HL-60 (cell line): ENCODE results near the gene DHRSX.

ENCODE experiments used
- DNase-seq, 2 experiments: peaks; one replicate each; pipeline ENCODE4 v3.0.0-alpha.2; 2010 to 2020; ENCODE audit warnings: low read depth in 1 of 2, low spot score in 1 of 2
- H3K27ac ChIP-seq: fragments of 250-450 bp; sonication (Bioruptor Pico); replicated peaks from 2 replicates; pipeline ENCODE4 v1.5.1; 2020; ENCODE audit warnings: mild to moderate bottlenecking, moderate library complexity
- H3K27me3 ChIP-seq: fragments of 250-450 bp; sonication (Bioruptor Pico); 2 replicates; pipeline ENCODE4 v1.5.1; 2021; ENCODE audit warnings: mild to moderate bottlenecking, moderate library complexity; ENCODE audit not compliant: insufficient read depth, poor library complexity, severe bottlenecking
- H3K4me3 ChIP-seq: replicated peaks from 2 replicates; pipeline ENCODE4 v1.5.1; 2011; ENCODE audit warnings: mild to moderate bottlenecking, control low read depth, low read length; ENCODE audit not compliant: insufficient read depth
- GABPA ChIP-seq: IDR thresholded peaks from 2 replicates; pipeline ENCODE4 v1.6.1; 2012; ENCODE audit warnings: low read depth
- POLR2AphosphoS5 ChIP-seq: IDR thresholded peaks from 2 replicates; pipeline ENCODE4 v1.6.1; 2012; ENCODE audit warnings: low read depth
- SPI1 ChIP-seq: IDR thresholded peaks from 2 replicates; pipeline ENCODE4 v1.6.1; 2012; ENCODE audit warnings: low read depth, mild to moderate bottlenecking, borderline replicate concordance
- TF ChIP-seq, protein P1 (sequence below): IDR thresholded peaks from 2 replicates; pipeline ENCODE4 v1.6.1; 2012; ENCODE audit warnings: low read depth; ENCODE audit not compliant: insufficient replicate concordance
- TF ChIP-seq, protein P2 (sequence below): IDR thresholded peaks from one replicate; pipeline ENCODE4 v1.5.1; 2011; ENCODE audit warnings: low read length, control low read depth, inconsistent platforms; ENCODE audit not compliant: insufficient read depth

DHRSX gene

DNA sequence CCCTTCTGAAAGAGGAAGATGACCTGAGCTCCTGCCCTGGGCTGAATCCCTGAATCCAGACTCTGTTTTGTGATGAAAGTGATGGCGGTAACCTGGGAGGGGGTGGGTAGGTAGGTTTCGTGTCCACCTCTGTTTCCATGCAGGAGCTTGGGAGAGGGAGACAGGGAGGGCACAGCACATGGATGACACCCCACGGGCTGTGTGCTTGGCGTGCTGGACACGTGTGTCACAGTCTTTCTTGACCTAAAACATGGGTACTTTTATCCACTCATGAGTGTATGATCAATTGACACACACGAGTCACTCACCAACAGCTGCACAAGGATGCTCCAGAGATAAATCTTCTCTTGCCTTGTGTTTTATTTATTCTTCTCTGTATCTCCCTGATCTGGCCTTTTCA, 111.5 kb downstream of the DHRSX start:
- TF ChIP-seq, protein P1, sequence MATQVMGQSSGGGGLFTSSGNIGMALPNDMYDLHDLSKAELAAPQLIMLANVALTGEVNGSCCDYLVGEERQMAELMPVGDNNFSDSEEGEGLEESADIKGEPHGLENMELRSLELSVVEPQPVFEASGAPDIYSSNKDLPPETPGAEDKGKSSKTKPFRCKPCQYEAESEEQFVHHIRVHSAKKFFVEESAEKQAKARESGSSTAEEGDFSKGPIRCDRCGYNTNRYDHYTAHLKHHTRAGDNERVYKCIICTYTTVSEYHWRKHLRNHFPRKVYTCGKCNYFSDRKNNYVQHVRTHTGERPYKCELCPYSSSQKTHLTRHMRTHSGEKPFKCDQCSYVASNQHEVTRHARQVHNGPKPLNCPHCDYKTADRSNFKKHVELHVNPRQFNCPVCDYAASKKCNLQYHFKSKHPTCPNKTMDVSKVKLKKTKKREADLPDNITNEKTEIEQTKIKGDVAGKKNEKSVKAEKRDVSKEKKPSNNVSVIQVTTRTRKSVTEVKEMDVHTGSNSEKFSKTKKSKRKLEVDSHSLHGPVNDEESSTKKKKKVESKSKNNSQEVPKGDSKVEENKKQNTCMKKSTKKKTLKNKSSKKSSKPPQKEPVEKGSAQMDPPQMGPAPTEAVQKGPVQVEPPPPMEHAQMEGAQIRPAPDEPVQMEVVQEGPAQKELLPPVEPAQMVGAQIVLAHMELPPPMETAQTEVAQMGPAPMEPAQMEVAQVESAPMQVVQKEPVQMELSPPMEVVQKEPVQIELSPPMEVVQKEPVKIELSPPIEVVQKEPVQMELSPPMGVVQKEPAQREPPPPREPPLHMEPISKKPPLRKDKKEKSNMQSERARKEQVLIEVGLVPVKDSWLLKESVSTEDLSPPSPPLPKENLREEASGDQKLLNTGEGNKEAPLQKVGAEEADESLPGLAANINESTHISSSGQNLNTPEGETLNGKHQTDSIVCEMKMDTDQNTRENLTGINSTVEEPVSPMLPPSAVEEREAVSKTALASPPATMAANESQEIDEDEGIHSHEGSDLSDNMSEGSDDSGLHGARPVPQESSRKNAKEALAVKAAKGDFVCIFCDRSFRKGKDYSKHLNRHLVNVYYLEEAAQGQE = no peak
- TF ChIP-seq, protein P2, sequence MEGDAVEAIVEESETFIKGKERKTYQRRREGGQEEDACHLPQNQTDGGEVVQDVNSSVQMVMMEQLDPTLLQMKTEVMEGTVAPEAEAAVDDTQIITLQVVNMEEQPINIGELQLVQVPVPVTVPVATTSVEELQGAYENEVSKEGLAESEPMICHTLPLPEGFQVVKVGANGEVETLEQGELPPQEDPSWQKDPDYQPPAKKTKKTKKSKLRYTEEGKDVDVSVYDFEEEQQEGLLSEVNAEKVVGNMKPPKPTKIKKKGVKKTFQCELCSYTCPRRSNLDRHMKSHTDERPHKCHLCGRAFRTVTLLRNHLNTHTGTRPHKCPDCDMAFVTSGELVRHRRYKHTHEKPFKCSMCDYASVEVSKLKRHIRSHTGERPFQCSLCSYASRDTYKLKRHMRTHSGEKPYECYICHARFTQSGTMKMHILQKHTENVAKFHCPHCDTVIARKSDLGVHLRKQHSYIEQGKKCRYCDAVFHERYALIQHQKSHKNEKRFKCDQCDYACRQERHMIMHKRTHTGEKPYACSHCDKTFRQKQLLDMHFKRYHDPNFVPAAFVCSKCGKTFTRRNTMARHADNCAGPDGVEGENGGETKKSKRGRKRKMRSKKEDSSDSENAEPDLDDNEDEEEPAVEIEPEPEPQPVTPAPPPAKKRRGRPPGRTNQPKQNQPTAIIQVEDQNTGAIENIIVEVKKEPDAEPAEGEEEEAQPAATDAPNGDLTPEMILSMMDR = no peak
- TF ChIP-seq SPI1 = no peak
- no peak for TF ChIP-seq POLR2AphosphoS5
- no peak for TF ChIP-seq GABPA
- Histone ChIP-seq H3K27me3 (no peaks in the 10 kb centered on the region), H3K4me3 (no peak overlapping the region), H3K27ac (no peak overlapping the region)
- no peak for DNase-seq

DNA sequence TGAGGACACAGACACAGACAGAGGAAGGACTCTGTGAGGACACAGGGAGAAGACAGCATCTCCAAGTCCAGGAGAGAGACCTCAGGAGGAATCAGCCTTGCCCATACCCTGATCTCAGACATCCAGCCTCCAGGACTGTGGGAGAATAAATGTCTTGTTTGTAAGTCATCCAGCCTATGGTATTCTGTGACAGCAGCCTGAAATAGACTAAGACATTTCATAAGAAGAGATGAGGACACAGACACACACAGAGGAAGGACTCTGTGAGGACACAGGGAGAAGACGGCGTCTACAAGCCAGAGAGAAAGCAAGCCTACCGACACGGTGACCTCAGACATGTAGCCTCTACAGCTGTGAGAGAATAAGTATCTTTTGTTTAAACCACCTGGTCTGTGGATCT, 112.1 kb downstream of the DHRSX start:
- TF ChIP-seq POLR2AphosphoS5 (no peak), GABPA (no peak), SPI1 (no peak)
- TF ChIP-seq, protein P2 = no peak
- TF ChIP-seq, protein P1 = no peak
- Histone ChIP-seq H3K4me3 (no peak overlapping the region), H3K27ac (no peak overlapping the region), H3K27me3 (no peaks in the 10 kb centered on the region)
- no peak for DNase-seq

DNA sequence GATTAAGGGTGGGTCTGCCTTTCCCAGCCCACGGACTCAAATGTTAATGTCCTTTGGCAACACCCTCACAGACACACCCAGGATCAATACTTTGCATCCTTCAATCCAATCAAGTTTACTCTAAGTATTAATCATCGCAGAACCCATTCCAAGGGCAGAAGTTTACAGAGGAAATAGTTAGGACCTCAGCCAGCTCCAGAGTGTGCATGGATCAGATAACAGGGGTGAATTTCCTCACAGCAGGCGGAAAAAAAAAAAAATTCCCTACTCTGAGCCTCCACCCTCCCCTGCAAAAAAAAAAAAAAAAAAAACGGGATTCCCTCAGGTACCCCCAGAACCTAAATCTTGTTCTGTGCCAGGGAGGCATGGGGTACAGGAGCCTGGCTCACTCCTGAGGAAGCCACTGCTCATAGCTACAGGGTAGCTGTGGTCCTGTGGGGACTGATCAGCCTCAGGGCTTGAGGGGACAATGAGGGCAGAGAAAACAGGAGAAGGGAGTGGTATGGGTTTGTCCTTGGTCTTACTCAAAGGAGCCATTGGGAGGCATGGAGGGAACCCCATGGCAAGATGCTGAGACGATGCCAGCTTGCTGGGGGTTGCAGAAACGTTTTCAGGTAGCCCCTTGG, 113.0 kb downstream of the DHRSX start:
- H3K4me3 ChIP-seq = no peak overlapping the region
- H3K27me3 ChIP-seq = no peaks in the 10 kb centered on the region
- TF ChIP-seq, protein P1 = no peak
- TF ChIP-seq SPI1 (no peak), POLR2AphosphoS5 (no peak), GABPA (no peak)
- TF ChIP-seq, protein P2 = no peak
- DNase-seq = no peak
- H3K27ac ChIP-seq = no peak overlapping the region
